Endothelial cell of umbilical vein (primary cell): ENCODE results near the gene ROPN1. TPM values are rescaled to one million over a fixed set of nuclear protein-coding genes. Genes with fewer than 3 reads are reported as not detected.

ENCODE experiments used
- BruUV-seq: library from RNA; stranded (reverse); fragments of 400-500 nt; replicated peaks from 2 replicates; lab custom pipeline; 2021; lab: Mats Ljungman, UMichigan
- CTCF ChIA-PET: fragments of 300-600, 350-600 bp; sonication (Branson Sonifier 250); formaldehyde crosslinking; loops from one replicate; lab custom pipeline; 2021; ENCODE audit warnings: antibody characterized with exemption, inconsistent platforms; lab: Charles Lee
- POLR2A ChIA-PET: fragments of 300-600, 350-600 bp; sonication (Branson Sonifier 250); formaldehyde crosslinking; loops from one replicate; lab custom pipeline; 2021; ENCODE audit warnings: antibody characterized with exemption, inconsistent platforms; lab: Charles Lee
- DNase-seq: peaks from one replicate; pipeline ENCODE4 v3.0.0-alpha.2; 2011; ENCODE audit warnings: low read depth, low spot score
- FAIRE-seq: peaks from 2 replicates; lab custom pipeline; 2011; peaks lifted over from hg19 to GRCh38; lab: Jason Lieb, UNC
- H2AFZ ChIP-seq: 2 replicates; pipeline ENCODE4 v1.6.0; 2012; ENCODE audit warnings: low read depth, low read length, control low read depth, inconsistent platforms
- H3K27ac ChIP-seq: 2 replicates; pipeline ENCODE4 v1.5.1; 2011; ENCODE audit warnings: low read depth, mild to moderate bottlenecking, control low read depth, low read length, moderate library complexity; ENCODE audit not compliant: insufficient read depth
- H3K27me3 ChIP-seq, 2 experiments: 2 replicates each; pipeline versions ENCODE4 v1.6.0 to v1.6.1; 2011; ENCODE audit warnings: low read length in 2 of 2, mixed read lengths in 1 of 2; ENCODE audit not compliant: control insufficient read depth in 2 of 2, insufficient read depth in 2 of 2
- H3K36me3 ChIP-seq, 2 experiments: 2 replicates in 1 of 2; 3 replicates in 1 of 2; pipeline ENCODE4 v1.5.1; 2011; ENCODE audit warnings: low read length in 2 of 2, mild to moderate bottlenecking in 1 of 2, moderate library complexity in 1 of 2; ENCODE audit not compliant: control insufficient read depth in 2 of 2, insufficient read depth in 2 of 2; ENCODE audit errors: extremely low read depth in 1 of 2
- H3K4me1 ChIP-seq: 3 replicates; pipeline ENCODE4 v1.5.1; 2011; ENCODE audit warnings: mild to moderate bottlenecking, low read length; ENCODE audit not compliant: control insufficient read depth, insufficient read depth; ENCODE audit errors: extremely low read depth
- H3K4me2 ChIP-seq: 2 replicates; pipeline ENCODE4 v1.6.1; 2011; ENCODE audit warnings: low read length, control low read depth, mixed read lengths; ENCODE audit not compliant: insufficient read depth
- H3K4me3 ChIP-seq, 3 experiments: fragments of 200-600 bp in 1 of 3; sonication (generic), shearing (Covaris generic) in 1 of 3; replicated peaks in 1 of 3; 2 replicates each; pipeline ENCODE4 v1.5.1; 2011 to 2016; ENCODE audit warnings: control low read depth in 3 of 3, low read length in 3 of 3, mild to moderate bottlenecking in 2 of 3, inconsistent platforms in 1 of 3, low read depth in 1 of 3, moderate library complexity in 1 of 3; ENCODE audit not compliant: insufficient read depth in 1 of 3
- H3K79me2 ChIP-seq: 2 replicates; pipeline ENCODE4 v1.6.0; 2012; ENCODE audit warnings: low read length, inconsistent platforms; ENCODE audit not compliant: control insufficient read depth, insufficient read depth
- H3K9ac ChIP-seq: replicated peaks from 2 replicates; pipeline ENCODE3; 2011; ENCODE audit warnings: low read length, control low read depth; ENCODE audit not compliant: insufficient read depth; ENCODE audit errors: extremely low read depth
- H3K9me1 ChIP-seq: replicated peaks from 3 replicates; pipeline ENCODE4 v1.6.0; 2011; ENCODE audit warnings: mild to moderate bottlenecking, low read length; ENCODE audit not compliant: control insufficient read depth, insufficient read depth; ENCODE audit errors: extremely low read depth
- H3K9me3 ChIP-seq: replicated peaks from 2 replicates; pipeline ENCODE4 v1.5.1; 2012; ENCODE audit warnings: low read length, inconsistent platforms; ENCODE audit not compliant: control insufficient read depth, insufficient read depth
- H4K20me1 ChIP-seq: replicated peaks from 2 replicates; pipeline ENCODE3; 2011; ENCODE audit warnings: mild to moderate bottlenecking, low read length; ENCODE audit not compliant: control insufficient read depth, insufficient read depth; ENCODE audit errors: extremely low read depth
- CTCF ChIP-seq, 2 donors: IDR thresholded peaks; 1 replicate in 1 of 2; 2 replicates in 1 of 2; pipeline ENCODE4 v1.5.1; 2011; ENCODE audit warnings: low read length in 2 of 2, mild to moderate bottlenecking in 2 of 2, moderate library complexity in 2 of 2, control low read depth in 1 of 2, inconsistent platforms in 1 of 2, low read depth in 1 of 2; ENCODE audit not compliant: insufficient read depth in 1 of 2; ENCODE audit errors: extremely low read depth in 1 of 2
- GATA2 ChIP-seq: IDR thresholded peaks from 2 replicates; pipeline ENCODE4 v1.7.0; 2011; ENCODE audit warnings: low read depth, mild to moderate bottlenecking, moderate library complexity, mixed read lengths, low read length; ENCODE audit not compliant: insufficient read length, insufficient read depth
- POLR2A ChIP-seq: IDR thresholded peaks from 2 replicates; pipeline ENCODE4 v1.6.1; 2012; ENCODE audit warnings: low read depth, mild to moderate bottlenecking, control low read depth, low read length
- dilution Hi-C: fragments of 300-500 bp; cut with MboI; formaldehyde crosslinking; loops from one replicate; pipeline ENCODE4 v1.15.0; 2019; ENCODE audit warnings: low sequenced_read_pairs; ENCODE audit not compliant: extremely low pct_ligation_motif_present
- intact Hi-C: fragments of 100-400 bp; cut with micrococcal nuclease; formaldehyde crosslinking; loops from one replicate; pipeline ENCODE4 v1.10.0; 2022
- polyA plus RNA-seq, 4 experiments: library from polyadenylated mRNA; depleted of rRNA in 3 of 4; stranded (reverse) in 3 of 4; unstranded in 1 of 4; fragments of >200 nt; gene quantifications; 2 replicates each; pipeline versions ENCODE4 v1.2.1 to v1.2.3, GENCODE V29; 2011 to 2012; ENCODE audit warnings: missing spikeins in 1 of 4
- total RNA-seq: library from RNA; stranded (reverse); gene quantifications from 2 replicates; pipeline ENCODE4 v1.2.3, GENCODE V29; 2021

Gene ROPN1
- total and polyA plus RNA-seq, 2 donors (not counting 3 experiments of a cell fraction or from before 2014, with no cell fraction given): not detected

GRCh38 chr3:124032881-124033359 is 41.0 kb upstream of the ROPN1 start:
- Histone ChIP-seq H3K27me3 (peaks cover 23 to 31% of the 10 kb centered on the region in 2 experiments), H4K20me1 (peaks cover 3% of the 10 kb centered on the region), H3K79me2 (no peaks in the 10 kb centered on the region), H2AFZ (peak overlapping the region; percentile 99), H3K36me3 (no peaks in the 10 kb centered on the region), H3K9ac (peak overlapping the region; percentile 62), H3K4me1 (peaks cover 6% of the 10 kb centered on the region), H3K9me3 (no peaks in the 10 kb centered on the region), H3K4me2 (peak overlapping the region; percentile 92), H3K9me1 (no peaks in the 10 kb centered on the region), H3K4me3 (peak overlapping the region; percentile 64 to 96 (median 65)), H3K27ac (peak overlapping the region; percentile 55)
- CTCF ChIA-PET: interaction anchor here (0.6 to 4.1 kb wide), 34 partner anchors 8 to 1006 kb away, joined by 3 to 48 read pairs (median 4); partner anchors contain the start of gene CCDC14
- TF ChIP-seq POLR2A (peak; percentile 16), CTCF (IDR thresholded peaks at IDR 0.05; ENCODE audit: extremely low read depth in 1 of 2, insufficient read depth in 1 of 2, low read depth in 1 of 2, low read length in 2 of 2) (peak; percentile 48 to 70), GATA2 (no peak)
- FAIRE-seq (peak; percentile 87), DNase-seq (peak; percentile 90)
- intact Hi-C loops: loop anchor here (2.0 to 5.0 kb wide), 6 partner anchors 16 to 524 kb away; partner anchors contain the start of gene CCDC14
- POLR2A ChIA-PET: interaction anchor here (0.6 to 0.8 kb wide), 4 partner anchors 86 to 652 kb away, joined by 3 to 5 read pairs (median 4); no protein-coding TSS in a partner anchor
- BruUV-seq: no TSS peak
- dilution Hi-C loops: no loop called here
